Activated CD4-positive, alpha-beta T cell treated with anti-CD3 and anti-CD28 coated beads, Interleukin-2, amount 10 ng/mL, durations not matched to agents 7 days and 5 days (primary cell): ENCODE measurements around the gene SHISA3. TPM values are rescaled to one million over a fixed set of nuclear protein-coding genes. Genes with fewer than 3 reads are reported as not detected.
A peak's percentile ranks its signal among the peaks of the same experiment; 100 is the strongest.

ENCODE experiments used
- CTCF ChIA-PET: fragments of 350-600 bp; sonication (Branson Sonifier 250); formaldehyde crosslinking; loops from one replicate; lab custom pipeline; 2021; ENCODE audit warnings: antibody characterized with exemption; lab: Charles Lee
- POLR2A ChIA-PET: fragments of 350-600 bp; sonication (Branson Sonifier 250); formaldehyde crosslinking; loops from one replicate; lab custom pipeline; 2021; ENCODE audit warnings: antibody characterized with exemption; lab: Charles Lee
- DNase-seq: peaks from one replicate; pipeline ENCODE4 v3.0.0-alpha.2; 2020
- H3K27ac Mint-ChIP-seq: one replicate; pipeline ENCODE4 v1.8.0; 2021; ENCODE audit warnings: mild to moderate bottlenecking, moderate library complexity, mixed read lengths
- H3K27me3 Mint-ChIP-seq: one replicate; pipeline ENCODE4 v1.8.0; 2021; ENCODE audit warnings: mixed read lengths
- H3K36me3 Mint-ChIP-seq: one replicate; pipeline ENCODE4 v1.8.0; 2021; ENCODE audit warnings: low read depth, mixed read lengths
- H3K4me1 Mint-ChIP-seq: one replicate; pipeline ENCODE4 v1.8.0; 2021; ENCODE audit warnings: mixed read lengths
- H3K4me3 Mint-ChIP-seq: one replicate; pipeline ENCODE4 v1.8.0; 2021; ENCODE audit warnings: mild to moderate bottlenecking, moderate library complexity, mixed read lengths
- H3K9me3 Mint-ChIP-seq: one replicate; pipeline ENCODE4 v1.8.0; 2021; ENCODE audit warnings: mixed read lengths
- total RNA-seq, 2 experiments: library from RNA; stranded (reverse); gene quantifications; one replicate each; pipeline ENCODE4 v1.2.3, GENCODE V29; 2021

Gene SHISA3
- under 1 TPM; 0.42 to 0.69 TPM for total RNA-seq

DNA sequence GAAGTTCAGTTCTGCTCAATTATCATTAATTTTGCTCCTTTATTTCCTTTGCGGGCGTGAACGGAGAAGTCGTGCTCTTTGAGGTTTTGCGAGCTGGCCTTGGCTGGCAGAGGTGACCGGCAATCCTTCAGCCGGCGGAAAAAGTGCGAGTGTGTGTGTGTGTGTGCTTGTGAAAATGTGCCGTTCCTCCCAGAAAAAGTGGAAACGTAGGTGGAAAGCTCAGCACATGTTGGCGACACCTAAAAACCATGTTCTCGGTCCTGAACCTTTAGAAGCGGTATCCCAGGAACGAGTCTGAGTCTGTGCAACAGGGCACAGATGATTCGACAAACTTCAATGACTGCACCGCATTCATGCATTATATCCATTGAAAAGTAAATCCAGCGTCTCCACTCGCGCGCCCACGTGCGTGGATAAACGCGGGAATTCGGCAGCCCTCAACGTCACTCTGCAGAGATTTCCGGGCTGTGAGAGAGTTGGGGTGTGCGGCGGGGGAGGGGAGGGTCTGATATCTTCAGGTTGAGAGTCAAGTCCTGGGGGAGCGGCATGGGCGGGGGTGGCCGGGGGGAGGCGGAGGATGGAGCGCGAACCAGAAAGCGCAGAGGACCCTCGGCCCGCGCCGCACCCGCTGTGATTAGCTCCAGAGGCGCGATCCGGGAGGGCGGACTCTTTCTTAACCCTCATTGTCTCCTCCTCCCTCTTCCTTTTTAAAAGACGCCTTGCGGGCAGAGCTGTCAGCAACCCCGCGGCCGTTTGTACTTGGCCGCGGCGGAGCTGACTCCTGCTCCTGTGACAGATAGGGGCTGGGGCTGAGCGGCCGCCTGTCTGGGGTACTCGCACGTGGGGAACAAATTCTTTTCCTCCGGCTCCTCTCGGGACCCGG is at the start of gene SHISA3:
Gene SHISA3 (plus strand): TSS at position 737 of the 883 bp plus-strand sequence. CDS start 569 bp downstream, outside the sequence.
- POLR2A ChIA-PET: no interaction called here
- no peaks in the 10 kb centered on the region for H3K36me3 Mint-ChIP-seq

DNA sequence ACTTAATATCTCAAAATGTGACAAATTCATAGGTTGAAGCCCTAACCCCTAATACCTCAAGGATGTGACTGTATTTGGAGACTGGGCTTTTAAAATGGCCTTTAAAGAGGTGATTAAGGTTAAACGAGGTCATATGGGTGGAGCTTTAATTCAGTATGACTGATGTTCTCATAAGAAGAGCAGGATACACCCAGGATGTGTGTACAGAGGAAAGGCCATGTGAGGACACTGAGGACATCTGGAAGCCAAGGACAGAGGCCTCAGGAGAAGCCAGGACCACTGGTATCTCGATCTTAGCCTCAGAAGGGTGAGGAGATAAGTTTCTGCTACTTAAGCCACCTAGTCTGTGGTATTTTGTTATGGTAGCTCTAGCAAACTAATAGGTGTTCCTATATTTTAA is 49.0 kb upstream of the SHISA3 start:
- no peaks in the 10 kb centered on the region for H3K4me1 Mint-ChIP-seq
- H3K27me3 Mint-ChIP-seq: peaks cover 1% of the 10 kb centered on the region
- CTCF ChIA-PET: no interaction called here
- H3K27ac Mint-ChIP-seq: no peak overlapping the region
- H3K9me3 Mint-ChIP-seq: no peaks in the 10 kb centered on the region
- POLR2A ChIA-PET: no interaction called here
- DNase-seq: no peak
- H3K4me3 Mint-ChIP-seq: no peak overlapping the region
- H3K36me3 Mint-ChIP-seq: no peaks in the 10 kb centered on the region

More for the DNA sequence above, at the start of gene SHISA3:
- peak within 1 kb of the TSS; percentile 79 for H3K4me3 Mint-ChIP-seq
- no peaks in the 10 kb centered on the region for H3K9me3 Mint-ChIP-seq
- peak; percentile 38 for DNase-seq
- peaks cover 68% of the 10 kb centered on the region for H3K27me3 Mint-ChIP-seq
- CTCF ChIA-PET: interaction anchor here (0.7 to 1.5 kb wide), 2 partner anchors 8 to 560 kb away, joined by 3 to 4 read pairs; no protein-coding TSS in a partner anchor
- peaks cover 25% of the 10 kb centered on the region for H3K4me1 Mint-ChIP-seq
- H3K27ac Mint-ChIP-seq: peak within 1 kb of the TSS; percentile 61

DNA sequence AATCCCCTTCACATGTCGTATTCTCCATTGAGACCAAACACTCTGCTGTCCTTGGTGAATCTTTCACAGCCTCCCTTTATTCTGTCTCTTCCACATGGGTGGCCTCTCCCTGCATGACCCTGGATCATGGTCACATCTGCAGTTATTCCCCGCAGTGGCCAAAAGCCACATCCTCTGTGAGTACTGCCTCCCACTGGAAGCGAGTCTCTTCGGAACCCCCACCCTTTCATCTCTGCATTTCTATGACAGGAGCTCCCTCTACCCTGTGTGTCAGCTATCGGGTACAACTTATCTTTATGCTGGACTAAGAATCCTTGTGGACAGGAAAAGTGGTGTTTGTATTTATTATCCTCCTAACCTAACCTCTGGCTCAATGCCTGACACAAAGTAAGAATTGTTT is 48.6 kb upstream of the SHISA3 start:
- Mint-ChIP-seq H3K9me3 (no peaks in the 10 kb centered on the region), H3K27ac (no peak overlapping the region), H3K4me1 (no peaks in the 10 kb centered on the region), H3K27me3 (peaks cover 1% of the 10 kb centered on the region), H3K36me3 (no peaks in the 10 kb centered on the region), H3K4me3 (no peak overlapping the region)
- ChIA-PET POLR2A (no interaction called here), CTCF (interaction anchor here (0.6 kb wide), 1 partner anchor 323 kb away, joined by 3 read pairs; no protein-coding TSS in a partner anchor)
- no peak for DNase-seq

DNA sequence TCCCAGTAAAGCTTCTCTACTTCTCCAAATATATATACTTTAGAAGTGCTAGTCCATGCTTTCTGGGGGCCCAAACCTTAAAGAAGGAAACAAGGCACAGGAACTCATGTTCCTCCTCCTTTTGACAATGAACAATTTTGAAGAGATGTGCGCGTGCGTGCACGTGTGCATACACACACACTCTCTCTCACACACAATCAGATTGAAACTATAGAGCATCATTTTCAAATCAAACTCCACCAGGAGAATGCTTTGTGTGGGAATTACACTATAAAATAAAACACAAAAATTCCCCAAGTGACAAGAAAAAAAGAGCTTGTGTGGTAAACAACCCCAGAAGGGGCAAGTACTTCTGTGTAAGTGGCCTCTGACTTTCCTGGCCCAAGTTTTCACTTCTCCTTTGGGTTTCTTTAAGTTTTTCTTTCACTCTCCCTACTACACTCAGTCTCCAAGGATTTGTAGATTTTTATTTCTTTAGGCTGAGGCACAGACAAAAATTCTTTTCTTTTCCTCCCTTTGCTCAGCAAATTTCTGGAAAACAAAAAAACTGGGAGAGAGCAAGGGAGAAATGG is 46.6 kb upstream of the SHISA3 start:
- H3K27me3 Mint-ChIP-seq: peaks cover 14% of the 10 kb centered on the region
- H3K4me3 Mint-ChIP-seq: no peak overlapping the region
- no peak for DNase-seq
- POLR2A ChIA-PET: no interaction called here
- H3K4me1 Mint-ChIP-seq: no peaks in the 10 kb centered on the region
- no peak overlapping the region for H3K27ac Mint-ChIP-seq
- no peaks in the 10 kb centered on the region for H3K36me3 Mint-ChIP-seq
- no peaks in the 10 kb centered on the region for H3K9me3 Mint-ChIP-seq
- CTCF ChIA-PET: no interaction called here

DNA sequence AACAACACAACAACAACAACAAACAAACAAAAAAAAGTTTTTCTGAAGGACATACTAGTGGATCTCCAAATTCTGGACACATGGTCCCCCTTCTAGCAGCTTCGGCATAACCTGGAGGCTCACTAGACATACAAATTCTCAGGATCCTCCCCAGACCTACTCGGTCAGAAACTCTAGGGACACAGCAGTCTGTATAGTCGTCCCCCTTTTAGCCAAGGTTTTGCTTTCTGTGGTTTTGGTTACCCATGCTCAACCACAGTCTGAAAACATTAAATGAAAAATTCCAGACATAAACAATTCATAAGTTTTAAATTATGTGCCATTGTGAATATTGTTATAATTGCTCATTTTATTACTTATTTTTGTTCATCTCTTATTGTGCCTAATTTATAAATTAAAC is 45.2 kb upstream of the SHISA3 start:
- no peak for DNase-seq
- ChIA-PET POLR2A (no interaction called here), CTCF (no interaction called here)
- Mint-ChIP-seq H3K27me3 (peaks cover 26% of the 10 kb centered on the region), H3K9me3 (no peaks in the 10 kb centered on the region), H3K36me3 (no peaks in the 10 kb centered on the region), H3K4me3 (no peak overlapping the region), H3K27ac (no peak overlapping the region), H3K4me1 (peaks cover 3% of the 10 kb centered on the region)

DNA sequence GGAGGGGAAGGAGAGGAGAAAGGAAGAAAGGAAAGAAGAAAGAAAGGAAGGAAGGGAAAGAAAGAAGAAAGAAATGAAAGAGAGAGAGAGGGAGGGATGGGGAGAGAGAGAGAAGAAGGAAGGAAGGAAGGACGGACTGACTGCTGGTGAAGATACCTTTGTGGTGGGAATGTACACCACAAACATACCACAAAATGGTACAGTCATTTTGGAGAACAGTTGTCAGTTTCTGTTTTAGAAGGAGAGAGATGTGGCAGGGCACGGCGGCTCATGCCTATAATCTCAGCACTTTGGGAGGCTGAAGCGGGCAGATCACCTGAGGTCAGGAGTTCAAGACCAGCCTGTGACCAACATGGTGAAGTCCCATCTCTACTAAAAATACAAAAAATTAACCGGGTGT is 40.0 kb upstream of the SHISA3 start:
- Mint-ChIP-seq H3K4me1 (peaks cover 5% of the 10 kb centered on the region), H3K9me3 (no peaks in the 10 kb centered on the region), H3K36me3 (no peaks in the 10 kb centered on the region), H3K27ac (no peak overlapping the region), H3K4me3 (no peak overlapping the region), H3K27me3 (peaks cover 52% of the 10 kb centered on the region)
- POLR2A ChIA-PET: no interaction called here
- CTCF ChIA-PET: interaction anchor here (0.6 kb wide), 1 partner anchor 11 kb away, joined by 3 read pairs; no protein-coding TSS in a partner anchor
- no peak for DNase-seq

GRCh38 chr4:42359711-42360110 is 37.6 kb upstream of the SHISA3 start:
- peaks cover 5% of the 10 kb centered on the region for H3K4me1 Mint-ChIP-seq

DNA sequence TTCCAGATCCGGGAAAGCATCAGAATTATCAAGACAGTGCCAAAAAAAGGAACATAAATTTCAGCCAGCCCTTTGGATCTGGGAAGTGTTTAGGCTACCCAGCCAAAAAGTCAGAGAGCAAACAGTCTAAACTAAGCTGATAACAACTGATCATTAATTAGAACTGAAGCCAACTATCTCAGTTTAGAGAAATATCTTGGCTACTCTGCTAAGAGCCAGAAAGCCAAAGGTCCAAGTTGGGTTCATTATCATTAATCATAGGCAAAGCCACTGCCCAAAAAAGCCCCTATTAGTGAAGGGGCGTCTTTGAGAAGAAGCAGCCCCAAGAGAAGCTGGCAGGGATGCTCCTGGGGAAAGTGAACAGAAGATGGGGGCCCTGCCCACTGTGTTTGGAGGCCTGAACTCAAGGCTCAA is 37.0 kb upstream of the SHISA3 start:
- ChIA-PET POLR2A (no interaction called here), CTCF (interaction anchor here (0.6 kb wide), 2 partner anchors 26 to 134 kb away, joined by 3 to 4 read pairs; no protein-coding TSS in a partner anchor)
- peaks cover 5% of the 10 kb centered on the region for H3K4me1 Mint-ChIP-seq
- H3K27ac Mint-ChIP-seq: no peak overlapping the region
- H3K27me3 Mint-ChIP-seq: peaks cover 52% of the 10 kb centered on the region
- H3K9me3 Mint-ChIP-seq: no peaks in the 10 kb centered on the region
- H3K4me3 Mint-ChIP-seq: no peak overlapping the region
- no peaks in the 10 kb centered on the region for H3K36me3 Mint-ChIP-seq
- no peak for DNase-seq

More at GRCh38 chr4:42359711-42360110, 37.6 kb upstream of the SHISA3 start:
- ChIA-PET CTCF (interaction anchor here (0.6 kb wide), 1 partner anchor 134 kb away, joined by 4 read pairs; no protein-coding TSS in a partner anchor), POLR2A (no interaction called here)
- Mint-ChIP-seq H3K27me3 (peaks cover 53% of the 10 kb centered on the region), H3K36me3 (no peaks in the 10 kb centered on the region), H3K27ac (no peak overlapping the region), H3K9me3 (no peaks in the 10 kb centered on the region), H3K4me3 (no peak overlapping the region)
- no peak for DNase-seq

DNA sequence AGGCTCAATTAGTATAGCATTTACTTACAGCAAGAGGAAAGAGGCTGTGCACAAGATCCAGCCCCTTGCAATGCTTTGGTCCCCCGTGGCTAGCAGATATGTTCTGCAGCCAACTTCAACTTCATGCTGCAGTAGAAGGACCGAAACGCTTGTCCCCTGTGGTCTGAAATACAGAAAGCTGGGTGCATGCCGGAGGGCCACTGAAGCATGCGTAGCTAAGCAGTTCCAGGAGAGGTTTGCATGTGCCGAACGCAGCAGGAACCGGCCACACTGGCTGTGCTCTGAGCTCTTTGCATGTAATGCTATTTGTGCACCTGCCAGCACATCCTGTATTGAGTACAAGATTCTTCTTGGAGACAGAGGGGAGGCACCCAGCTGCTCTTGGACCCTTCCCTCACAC is 35.8 kb upstream of the SHISA3 start:
- CTCF ChIA-PET: no interaction called here
- Mint-ChIP-seq H3K27me3 (peaks cover 42% of the 10 kb centered on the region), H3K36me3 (no peaks in the 10 kb centered on the region), H3K27ac (no peak overlapping the region), H3K4me1 (peaks cover 5% of the 10 kb centered on the region), H3K9me3 (no peaks in the 10 kb centered on the region), H3K4me3 (no peak overlapping the region)
- DNase-seq: no peak
- POLR2A ChIA-PET: no interaction called here

DNA sequence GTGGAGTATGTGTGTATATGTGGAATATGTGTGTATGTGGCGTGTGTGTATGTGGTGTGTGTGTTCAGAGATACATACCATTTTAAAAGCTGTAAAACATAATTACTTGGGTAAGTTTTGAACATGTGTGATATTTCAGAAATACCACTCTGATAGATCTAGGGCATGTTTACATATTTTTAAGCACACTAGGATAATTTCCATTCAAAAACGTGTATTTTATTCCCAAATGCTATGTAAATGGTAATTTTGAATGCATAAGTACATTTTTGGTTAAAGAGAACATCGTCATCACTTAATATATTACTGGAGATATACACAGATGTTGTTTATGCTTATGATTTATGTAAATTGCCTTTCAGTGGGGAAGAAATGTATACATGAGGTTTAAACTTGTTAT is 34.7 kb upstream of the SHISA3 start:
- H3K9me3 Mint-ChIP-seq: no peaks in the 10 kb centered on the region
- CTCF ChIA-PET: no interaction called here
- H3K27ac Mint-ChIP-seq: no peak overlapping the region
- no peak overlapping the region for H3K4me3 Mint-ChIP-seq
- DNase-seq: no peak
- POLR2A ChIA-PET: no interaction called here
- H3K4me1 Mint-ChIP-seq: no peaks in the 10 kb centered on the region
- H3K36me3 Mint-ChIP-seq: no peaks in the 10 kb centered on the region
- H3K27me3 Mint-ChIP-seq: peaks cover 36% of the 10 kb centered on the region

DNA sequence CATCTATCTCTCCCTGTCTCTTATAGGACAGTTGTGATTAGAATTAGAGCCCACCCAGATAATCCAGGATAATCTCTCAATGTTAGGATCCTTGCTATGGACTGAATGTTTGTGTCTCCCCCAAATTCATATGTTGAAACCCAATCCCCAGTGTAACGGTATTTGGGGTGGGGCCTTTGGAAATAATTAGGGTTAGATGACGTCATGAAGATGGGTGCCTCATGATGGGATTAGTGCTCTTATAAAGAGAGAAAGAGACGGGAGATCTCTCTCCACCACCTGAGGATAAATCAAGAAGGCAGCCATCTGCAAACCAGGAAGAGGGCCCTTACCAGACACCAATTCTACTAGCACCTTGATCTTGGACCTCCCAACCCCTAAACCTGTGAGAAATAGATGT is 33.7 kb upstream of the SHISA3 start:
- no peaks in the 10 kb centered on the region for H3K9me3 Mint-ChIP-seq

GRCh38 chr4:42364266-42365053 is 32.8 kb upstream of the SHISA3 start:
- Mint-ChIP-seq H3K36me3 (no peaks in the 10 kb centered on the region), H3K4me3 (no peak overlapping the region), H3K4me1 (no peaks in the 10 kb centered on the region), H3K27me3 (peaks cover 22% of the 10 kb centered on the region), H3K9me3 (no peaks in the 10 kb centered on the region), H3K27ac (no peak overlapping the region)
- ChIA-PET CTCF (interaction anchor here (0.6 kb wide), 1 partner anchor 107 kb away, joined by 3 read pairs; no protein-coding TSS in a partner anchor), POLR2A (no interaction called here)
- no peak for DNase-seq

More for the DNA sequence above, 33.7 kb upstream of the SHISA3 start:
- ChIA-PET POLR2A (no interaction called here), CTCF (no interaction called here)
- no peaks in the 10 kb centered on the region for H3K4me1 Mint-ChIP-seq
- no peaks in the 10 kb centered on the region for H3K36me3 Mint-ChIP-seq
- peaks cover 27% of the 10 kb centered on the region for H3K27me3 Mint-ChIP-seq
- no peak overlapping the region for H3K4me3 Mint-ChIP-seq
- DNase-seq: no peak
- H3K27ac Mint-ChIP-seq: no peak overlapping the region
